NB4 (cell line): ENCODE data around the gene TMPRSS3.

Source experiments
- DNase-seq: peaks from one replicate; pipeline ENCODE4 v3.0.0; 2010; ENCODE audit warnings: low read depth
- H3K4me3 ChIP-seq: one replicate; pipeline ENCODE4 v1.5.1; 2011; ENCODE audit warnings: mild to moderate bottlenecking, low read depth, low read length, moderate library complexity
- CTCF ChIP-seq: IDR thresholded peaks from one replicate; pipeline ENCODE4 v1.5.1; 2012; ENCODE audit warnings: low read depth, low read length
- MAX ChIP-seq: IDR thresholded peaks from 2 replicates; pipeline ENCODE4 v1.6.1; 2011; ENCODE audit warnings: low read depth, low read length
- MYC ChIP-seq: IDR thresholded peaks from 2 replicates; pipeline ENCODE4 v1.6.1; 2011; ENCODE audit warnings: low read depth, low read length
- POLR2A ChIP-seq: IDR thresholded peaks from 2 replicates; pipeline ENCODE4 v1.6.1; 2011; ENCODE audit warnings: mild to moderate bottlenecking; ENCODE audit not compliant: insufficient read length; ENCODE audit errors: extremely low read depth

The TMPRSS3 gene

DNA sequence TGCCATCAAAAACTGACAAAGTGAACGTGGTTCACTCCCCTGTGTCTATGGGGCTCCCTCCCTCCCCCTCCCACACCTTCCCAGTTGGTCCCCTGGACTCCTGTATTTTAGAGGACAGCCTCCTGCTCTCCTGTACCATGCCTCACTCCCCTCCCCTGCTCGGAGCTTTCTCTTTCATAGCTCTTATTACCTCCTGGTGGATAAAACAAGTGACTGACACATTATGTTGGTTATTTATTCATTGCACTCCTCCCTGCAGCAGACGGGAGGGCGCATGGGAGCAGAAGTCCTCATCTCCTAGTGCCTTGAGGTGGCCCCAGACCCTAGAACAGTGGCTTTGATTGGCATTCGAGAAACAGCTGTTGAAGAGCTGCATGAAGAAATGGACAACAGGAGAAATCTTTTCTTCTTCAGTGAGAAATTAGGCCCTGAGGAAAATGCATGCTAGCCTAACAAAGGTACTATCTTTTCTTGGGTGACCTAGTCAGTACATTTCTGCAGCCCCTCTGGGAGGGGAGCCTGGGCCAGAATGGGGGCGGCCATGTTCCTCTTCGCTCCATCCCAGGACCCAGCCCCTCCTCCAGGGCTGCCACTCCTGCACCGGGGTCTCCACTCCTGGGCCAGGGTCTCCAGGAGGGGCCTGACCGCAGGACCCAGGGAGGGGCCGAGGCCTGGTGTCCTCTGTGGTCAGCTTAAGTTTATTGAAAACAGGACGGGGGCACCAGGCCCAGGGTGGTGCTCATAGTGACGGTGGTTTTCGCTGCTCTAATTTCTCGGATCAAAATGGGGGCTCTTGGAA is 28.3 kb downstream of the TMPRSS3 start:
- DNase-seq: no peak
- no peak for TF ChIP-seq MAX
- TF ChIP-seq CTCF: no peak
- TF ChIP-seq MYC: no peak
- TF ChIP-seq POLR2A: no peak
- H3K4me3 ChIP-seq: no peak overlapping the region

DNA sequence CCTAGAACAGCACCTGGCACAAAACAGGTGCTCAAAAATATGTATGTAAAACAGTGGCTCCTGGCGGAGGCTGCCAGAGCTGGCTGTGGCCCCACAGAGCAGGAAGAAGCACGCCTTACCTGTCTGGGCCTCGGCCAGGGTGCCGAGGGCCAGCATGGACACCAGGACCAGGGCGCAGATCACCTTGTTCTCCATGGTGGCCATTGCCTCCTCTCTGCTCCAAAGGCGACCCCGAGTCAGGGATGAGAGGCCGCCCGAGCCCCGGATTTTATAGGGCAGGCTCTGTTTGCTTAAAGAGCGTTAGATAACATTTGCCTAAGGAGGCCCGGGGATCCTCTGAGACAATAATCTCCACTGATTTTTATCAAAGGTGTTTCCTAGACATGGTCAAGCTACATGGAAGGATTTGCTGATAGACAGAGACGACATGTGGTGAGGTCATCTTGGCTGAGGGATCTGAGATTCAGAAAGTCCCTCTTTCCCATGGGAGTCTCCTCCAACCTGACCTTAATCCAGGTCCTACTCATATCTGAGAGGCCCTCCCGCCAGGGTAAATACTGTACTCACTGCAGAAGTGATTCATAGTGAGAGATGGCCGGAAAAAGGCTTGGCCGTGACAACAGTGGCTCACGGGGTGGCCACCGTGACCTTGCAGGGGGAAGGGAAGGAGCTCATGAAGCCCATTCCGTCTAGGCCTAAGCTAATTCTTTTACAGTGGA is 29.4 kb downstream of the TMPRSS3 start, which contains the start of gene TFF1:
TFF1 (minus strand) TSS at position 244 of the 719 bp plus-strand sequence; CDS start at position 204, 40 bp downstream.
- no peak for DNase-seq
- no peak for TF ChIP-seq CTCF
- TF ChIP-seq MYC: no peak
- no peak for TF ChIP-seq POLR2A
- no peak for TF ChIP-seq MAX
- no peak within 1 kb of the TSS for H3K4me3 ChIP-seq

- DNase-seq: no peak
These were observed 30.1 kb downstream of the TMPRSS3 start for GRCh38 chr21:42365770-42366169.

DNA sequence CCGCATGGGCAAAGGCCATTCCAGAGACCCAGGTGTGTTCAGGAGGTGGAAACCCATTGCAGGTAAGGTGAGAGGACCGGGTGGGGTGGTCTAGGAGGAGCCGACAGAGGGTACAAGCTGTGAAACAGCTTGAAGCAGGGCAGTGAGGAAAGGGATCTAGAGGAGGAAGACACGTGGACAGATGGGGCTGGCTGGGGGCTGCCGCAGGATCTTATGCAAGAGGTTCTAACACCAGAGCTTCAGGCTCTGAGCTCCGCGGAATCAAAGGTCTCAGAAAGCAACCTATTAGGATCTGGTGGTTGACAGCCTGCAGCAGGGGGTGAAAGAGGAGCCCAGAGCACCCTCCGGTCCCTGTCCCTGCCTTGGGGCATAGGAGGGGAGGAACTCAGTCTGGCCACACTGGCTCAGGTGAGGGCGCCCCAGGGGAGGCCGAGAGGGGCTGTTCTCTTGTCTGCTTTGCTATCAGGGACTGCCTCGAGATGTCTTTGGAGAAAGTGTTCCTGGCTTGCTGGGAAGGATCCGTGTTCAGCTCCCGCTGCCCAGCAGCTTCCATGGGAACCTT is 31.5 kb downstream of the TMPRSS3 start:
- peak; percentile 84 for TF ChIP-seq MYC
- no peak for TF ChIP-seq CTCF
- peak; percentile 94 for TF ChIP-seq MAX
- DNase-seq: peak; percentile 81
- no peak overlapping the region for H3K4me3 ChIP-seq

More at GRCh38 chr21:42365770-42366169, 30.1 kb downstream of the TMPRSS3 start:
- H3K4me3 ChIP-seq: no peak overlapping the region
- TF ChIP-seq CTCF (no peak), MAX (no peak), MYC (no peak), POLR2A (no peak)

DNA sequence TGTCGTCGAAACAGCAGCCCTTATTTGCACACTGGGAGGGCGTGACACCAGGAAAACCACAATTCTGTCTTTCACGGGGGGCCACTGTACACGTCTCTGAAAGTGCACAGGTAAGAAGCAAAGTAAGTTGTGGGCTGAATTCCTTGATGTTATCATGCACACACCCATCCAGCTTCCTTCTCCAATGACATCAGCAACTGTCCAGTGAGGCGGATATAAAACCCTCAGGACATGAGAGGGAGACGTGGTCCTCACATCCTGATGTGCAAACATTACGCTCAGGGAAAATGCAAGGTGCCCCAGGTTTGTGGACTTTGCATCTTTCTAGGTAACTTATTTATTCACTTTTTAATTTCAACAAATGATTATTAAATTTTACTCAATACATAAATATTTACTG is 32.5 kb downstream of the TMPRSS3 start:
- TF ChIP-seq MAX: no peak
- TF ChIP-seq MYC: no peak
- no peak for TF ChIP-seq CTCF
- no peak for TF ChIP-seq POLR2A
- DNase-seq: no peak
- no peak overlapping the region for H3K4me3 ChIP-seq
